Omental fat pad (tissue), 4 donors: Measurements from ENCODE around the gene KAT5. TPM values are rescaled to one million over a fixed set of nuclear protein-coding genes. Genes with fewer than 3 reads are reported as not detected.

Experiments used
- ATAC-seq: fragments of 150-250 bp; one replicate; pipeline ENCODE4 v1.9.1; 2016; ENCODE audit warnings: mild to moderate bottlenecking, moderate library complexity; ENCODE audit not compliant: low FRiP score
- DNase-seq: peaks from one replicate; pipeline ENCODE4 v3.0.0-alpha.2; 2019; ENCODE audit warnings: low spot score
- CTCF ChIP-seq, 3 donors: fragments of 450-650 bp; IDR thresholded peaks; one replicate each; pipeline ENCODE4 v1.5.1; 2016 to 2017; ENCODE audit warnings: antibody characterized with exemption in 3 of 3, mild to moderate bottlenecking in 3 of 3, moderate library complexity in 2 of 3
- total RNA-seq, 4 donors: library from RNA; depleted of rRNA; stranded (reverse); fragments of >200 nt; gene quantifications; one replicate each; pipeline ENCODE4 v1.1.0, GENCODE V29; 2016

The KAT5 gene
- total RNA-seq, 4 donors from 2014 or later = 39.8 to 48.2 (median 44.7) TPM

DNA sequence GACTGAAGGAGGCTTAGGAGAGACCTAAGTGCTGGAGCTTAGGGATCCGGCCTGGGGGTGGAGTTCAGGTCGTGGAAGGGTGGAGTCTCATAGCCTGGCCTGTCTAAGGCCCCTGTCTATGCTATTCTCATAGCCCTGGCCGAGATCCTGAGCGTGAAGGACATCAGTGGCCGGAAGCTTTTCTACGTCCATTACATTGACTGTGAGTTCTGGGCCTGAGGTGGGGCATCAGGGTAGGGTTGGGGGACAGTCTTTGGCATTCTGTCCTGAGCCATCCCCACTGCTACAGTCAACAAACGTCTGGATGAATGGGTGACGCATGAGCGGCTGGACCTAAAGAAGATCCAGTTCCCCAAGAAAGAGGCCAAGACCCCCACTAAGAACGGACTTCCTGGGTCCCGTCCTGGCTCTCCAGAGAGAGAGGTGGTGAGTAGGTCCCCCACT, 603 bp downstream of the KAT5 start:
- DNase-seq = no peak
- no peak for ATAC-seq
- no peak for TF ChIP-seq CTCF (IDR thresholded peaks at IDR 0.05)

- ATAC-seq = no peak
- no peak for TF ChIP-seq CTCF (IDR thresholded peaks at IDR 0.05)
- DNase-seq = no peak
These were observed 1.3 kb downstream of the KAT5 start for GRCh38 chr11:65713212-65713969.

DNA sequence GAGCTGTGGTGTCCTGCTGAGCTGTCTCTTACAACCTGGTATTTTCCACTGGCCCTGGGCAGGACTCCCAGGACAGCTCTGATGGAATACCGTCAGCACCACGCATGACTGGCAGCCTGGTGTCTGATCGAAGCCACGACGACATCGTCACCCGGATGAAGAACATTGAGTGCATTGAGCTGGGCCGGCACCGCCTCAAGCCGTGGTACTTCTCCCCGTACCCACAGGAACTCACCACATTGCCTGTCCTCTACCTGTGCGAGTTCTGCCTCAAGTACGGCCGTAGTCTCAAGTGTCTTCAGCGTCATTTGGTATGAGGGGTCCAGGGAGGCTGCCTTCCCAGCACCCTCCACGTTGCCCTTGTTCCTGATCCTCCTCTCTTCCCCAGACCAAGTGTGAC, 2.4 kb downstream of the KAT5 start:
- DNase-seq (no peak), ATAC-seq (no peak)
- TF ChIP-seq CTCF (IDR thresholded peaks at IDR 0.05) = no peak

GRCh38 chr11:65716302-65716701, 4.2 kb downstream of the KAT5 start:
- no peak for TF ChIP-seq CTCF (IDR thresholded peaks at IDR 0.05)
- DNase-seq (no peak), ATAC-seq (no peak)

DNA sequence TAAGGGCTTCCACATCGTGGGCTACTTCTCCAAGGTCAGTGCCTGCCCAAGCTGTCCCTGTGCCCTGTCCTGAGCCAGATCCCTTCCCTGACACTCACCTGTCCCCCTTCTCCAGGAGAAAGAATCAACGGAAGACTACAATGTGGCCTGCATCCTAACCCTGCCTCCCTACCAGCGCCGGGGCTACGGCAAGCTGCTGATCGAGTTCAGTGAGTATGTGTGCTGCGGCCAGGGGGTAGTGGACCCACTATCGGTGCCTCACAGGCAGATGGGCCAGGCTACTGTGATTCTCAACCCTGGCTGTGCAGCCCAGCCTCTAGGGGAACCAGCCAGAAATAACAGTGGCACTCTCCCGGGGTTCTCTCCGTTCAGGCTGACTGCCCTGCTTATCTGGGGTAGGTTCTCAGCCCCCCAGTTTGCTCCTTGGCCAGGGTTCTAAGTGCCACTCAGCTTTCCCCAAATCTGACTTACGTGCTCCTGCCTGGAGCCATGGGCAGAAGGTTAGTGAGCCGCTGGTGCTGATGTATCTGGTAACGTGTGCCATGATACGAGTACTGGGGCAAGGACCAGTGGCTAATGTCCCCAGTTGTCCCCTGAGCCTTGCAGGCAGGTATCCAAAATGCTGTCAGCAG, 4.8 kb downstream of the KAT5 start:
- TF ChIP-seq CTCF (IDR thresholded peaks at IDR 0.05) = no peak
- ATAC-seq = no peak
- no peak for DNase-seq

DNA sequence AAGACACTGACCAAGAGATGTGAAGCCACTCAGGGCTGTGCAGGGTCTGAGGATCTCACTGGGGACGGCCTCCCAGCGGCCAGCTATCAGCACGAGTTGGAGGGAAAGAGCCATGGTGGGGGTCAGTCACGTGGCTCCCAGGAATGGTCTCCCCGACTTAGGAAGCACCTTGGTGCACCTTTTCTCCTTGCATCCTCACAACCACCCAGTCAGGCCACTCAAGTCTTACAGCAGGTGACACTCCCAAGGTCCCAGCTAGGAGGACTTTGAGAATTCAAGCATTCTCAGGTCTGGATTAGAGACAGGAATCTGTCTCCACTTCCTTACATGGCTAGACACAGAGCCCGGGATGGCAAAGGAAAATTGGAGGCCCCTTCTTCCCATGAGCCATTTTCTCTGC, 5.9 kb downstream of the KAT5 start:
- ATAC-seq (no peak), DNase-seq (no peak)
- no peak for TF ChIP-seq CTCF (IDR thresholded peaks at IDR 0.05)

GRCh38 chr11:65718531-65718930, 6.5 kb downstream of the KAT5 start:
- no peak for DNase-seq
- no peak for ATAC-seq
- TF ChIP-seq CTCF (IDR thresholded peaks at IDR 0.05) = no peak
